Right renal pelvis (tissue), 4 donors: ENCODE results near the gene KCNK5. TPM values are rescaled to one million over a fixed set of nuclear protein-coding genes. Genes with fewer than 3 reads are reported as not detected.

Experiments used
- DNase-seq, 4 donors: peaks; one replicate each; pipeline ENCODE4 v3.0.0-alpha.2; 2013; ENCODE audit warnings: low read depth in 4 of 4, low spot score in 3 of 4, missing footprints in 1 of 4
- polyA plus RNA-seq, 4 donors: library from polyadenylated mRNA; unstranded; fragments of 120-200 nt; gene quantifications; one replicate each; pipeline ENCODE4 v1.2.1, GENCODE V29; 2013; ENCODE audit not compliant: insufficient read length in 4 of 4

KCNK5 gene
- polyA plus RNA-seq, 4 donors, result 10.5 to 14.9 (median 11.1) TPM

DNA sequence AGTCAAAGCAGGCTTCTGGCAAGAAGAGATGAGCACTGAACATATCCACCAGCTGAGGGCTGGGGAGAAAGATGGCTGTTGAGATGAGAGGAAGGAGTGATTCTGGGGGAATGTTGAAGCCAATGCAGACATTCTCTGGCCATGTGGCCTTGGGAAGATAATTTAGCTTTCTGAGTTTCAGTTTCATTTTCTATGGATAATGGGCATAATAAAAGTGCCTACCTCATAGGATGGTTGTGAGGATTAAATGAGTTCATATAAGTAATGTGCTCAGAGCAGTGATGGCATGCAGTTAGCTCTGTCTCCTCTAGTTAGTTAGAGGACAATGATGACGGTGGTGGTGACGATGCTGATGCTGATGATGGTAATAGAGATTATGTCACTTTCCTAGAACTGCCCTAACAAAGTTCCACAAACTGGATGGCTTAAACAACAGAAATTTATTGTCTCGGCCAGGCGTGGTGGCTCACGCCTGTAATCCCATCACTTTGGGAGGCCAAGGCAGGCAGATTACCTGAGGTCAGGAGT lies 18.5 kb upstream of the KCNK5 start:
- no peak for DNase-seq

DNA sequence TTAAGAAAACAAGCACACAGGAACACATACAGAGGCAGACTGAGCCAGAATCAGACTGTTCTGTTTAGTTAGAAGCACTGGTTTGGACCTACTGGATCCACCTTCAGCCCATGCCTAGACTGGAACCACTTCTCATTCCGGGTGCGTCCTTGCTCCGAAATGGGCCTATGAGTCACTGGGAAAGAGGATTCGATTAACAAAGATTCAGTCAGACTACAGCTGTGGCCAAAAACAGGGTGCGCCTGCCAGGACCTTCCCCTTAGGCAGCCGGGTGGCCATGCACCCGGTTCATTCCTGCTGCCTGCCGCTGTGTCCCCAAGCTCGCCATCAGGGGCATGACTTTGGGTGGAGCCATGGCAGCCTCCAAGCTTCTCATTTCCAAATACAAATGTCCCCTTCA lies 14.5 kb upstream of the KCNK5 start:
- DNase-seq, result no peak

DNA sequence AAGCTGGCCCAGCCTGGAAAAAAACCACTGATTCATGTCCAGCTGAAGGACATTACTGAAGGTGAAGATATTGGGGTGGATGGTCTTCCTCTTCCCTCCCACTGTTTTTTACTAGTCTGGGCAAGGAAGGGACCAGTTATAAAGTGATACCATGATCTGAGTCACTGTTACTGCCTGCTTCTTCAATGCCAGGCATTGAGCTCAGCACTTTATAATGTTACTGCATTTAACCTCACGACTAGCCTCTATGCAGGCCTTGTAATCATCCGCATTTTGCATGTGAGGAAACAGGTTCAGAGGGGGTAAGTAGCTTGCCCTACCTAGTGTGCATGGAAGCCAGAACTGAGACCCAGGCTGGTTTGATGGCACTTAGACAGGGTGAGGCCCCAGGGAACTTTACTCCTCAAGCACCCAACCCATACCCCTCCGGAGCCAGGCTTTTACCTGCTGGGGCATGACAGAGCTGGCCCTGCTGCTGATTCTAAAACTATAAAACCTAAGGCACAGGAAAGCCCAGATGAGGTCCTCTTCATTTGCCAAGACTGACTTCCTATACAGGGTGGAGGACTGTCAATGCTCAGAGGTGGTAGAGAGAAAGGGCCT lies 11.0 kb upstream of the KCNK5 start:
- no peak for DNase-seq

DNA sequence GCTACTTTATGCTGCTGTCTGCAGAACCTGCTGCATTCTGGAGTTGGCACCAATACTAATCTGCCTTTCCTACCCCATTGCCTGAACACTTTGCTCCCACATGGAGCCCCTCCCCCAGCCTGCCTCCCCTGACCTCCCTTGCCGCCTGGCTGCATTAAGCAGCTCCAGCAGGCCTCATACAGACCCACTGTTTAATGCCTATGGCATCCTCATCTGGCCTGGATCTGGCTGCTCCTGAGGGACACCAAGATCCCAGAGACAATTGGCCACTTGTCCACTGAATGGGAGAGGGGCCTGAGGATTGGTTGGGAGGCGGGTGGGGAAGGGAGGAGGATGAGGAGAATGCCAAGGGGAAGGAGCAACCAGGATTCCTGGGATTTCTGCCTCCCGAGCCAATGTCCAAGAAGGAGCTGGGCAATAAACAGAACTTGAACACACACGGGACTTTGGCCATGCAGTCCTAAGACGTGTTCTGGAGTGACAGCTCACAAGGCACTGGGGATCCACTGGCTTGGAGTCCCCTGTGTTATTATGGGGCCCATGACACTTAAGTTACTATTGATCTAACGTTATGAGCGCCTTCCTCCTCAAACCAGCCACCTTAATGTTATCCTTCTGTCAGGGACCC lies 10.4 kb upstream of the KCNK5 start:
- no peak for DNase-seq

DNA sequence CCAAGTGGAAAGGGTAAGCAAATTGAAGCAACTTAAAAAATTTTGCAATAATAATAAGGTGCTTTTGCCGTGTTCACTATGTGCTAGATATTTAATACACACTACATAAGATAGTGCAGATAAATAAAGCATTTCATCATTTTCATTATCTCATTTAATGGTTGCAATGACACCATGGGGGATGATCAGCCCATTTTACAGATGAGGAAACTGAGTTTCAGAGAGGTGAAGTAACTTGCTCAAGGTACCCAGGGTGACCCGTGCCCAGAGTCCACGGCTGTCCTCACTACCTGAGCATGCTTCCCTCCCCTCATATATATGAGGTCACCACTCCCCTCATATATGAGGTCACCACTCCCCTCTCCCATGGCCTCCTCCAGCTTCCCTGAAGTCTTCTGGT lies 7.5 kb upstream of the KCNK5 start:
- DNase-seq, result no peak

DNA sequence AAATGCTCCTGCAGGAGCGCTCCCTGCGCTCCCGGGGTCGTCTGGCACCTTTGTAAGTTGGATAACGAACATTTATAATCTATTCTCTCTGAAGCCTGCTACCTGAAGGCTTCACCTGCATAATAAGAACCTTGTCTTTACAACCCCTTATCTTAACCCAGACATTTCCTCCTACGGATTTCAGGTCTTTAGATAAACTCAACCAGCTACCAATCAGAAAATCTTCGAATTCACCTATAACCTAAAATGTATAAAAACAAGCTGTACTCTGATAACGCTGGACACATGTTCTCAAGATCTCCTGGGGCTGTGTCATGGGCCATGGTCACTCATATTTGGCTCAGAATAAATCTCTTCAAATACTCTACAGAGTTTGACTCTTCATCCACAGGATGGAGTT lies 4.1 kb upstream of the KCNK5 start:
- DNase-seq, result no peak

DNA sequence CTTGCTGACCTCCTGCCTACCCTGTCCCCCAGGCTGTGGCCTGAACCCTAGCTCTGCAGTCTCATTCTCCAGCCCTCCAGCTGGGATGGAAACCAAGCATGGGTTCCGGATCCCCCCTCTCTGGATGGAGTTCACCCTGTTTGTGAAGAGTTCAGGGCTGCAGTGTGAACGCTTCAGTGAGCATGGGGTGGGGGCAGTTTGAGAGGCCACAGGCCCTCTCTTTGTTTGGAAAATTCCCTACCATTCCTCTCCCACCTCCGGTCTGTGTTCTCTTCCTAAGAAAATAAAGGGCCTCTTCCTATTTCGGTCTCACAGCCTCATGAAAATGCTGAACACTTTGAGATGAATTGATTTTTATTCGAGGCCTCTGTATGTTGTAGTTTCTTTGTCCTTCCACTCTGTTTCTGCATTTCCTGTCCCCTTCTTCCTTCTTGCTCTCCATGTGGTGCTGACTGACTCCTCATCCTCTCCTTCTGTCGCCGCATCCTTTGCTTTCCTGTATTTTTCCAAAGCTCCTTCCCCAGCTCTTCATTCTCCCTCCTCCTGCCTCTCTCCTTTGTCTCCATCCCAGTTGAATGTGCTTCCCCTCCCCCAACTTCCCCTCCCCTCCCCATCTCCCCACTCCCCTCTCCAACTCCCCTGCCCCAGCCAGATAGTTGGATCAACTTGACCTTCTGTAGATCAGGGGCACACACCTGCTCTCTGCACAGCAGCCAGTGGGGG lies 2.4 kb upstream of the KCNK5 start:
- no peak for DNase-seq

DNA sequence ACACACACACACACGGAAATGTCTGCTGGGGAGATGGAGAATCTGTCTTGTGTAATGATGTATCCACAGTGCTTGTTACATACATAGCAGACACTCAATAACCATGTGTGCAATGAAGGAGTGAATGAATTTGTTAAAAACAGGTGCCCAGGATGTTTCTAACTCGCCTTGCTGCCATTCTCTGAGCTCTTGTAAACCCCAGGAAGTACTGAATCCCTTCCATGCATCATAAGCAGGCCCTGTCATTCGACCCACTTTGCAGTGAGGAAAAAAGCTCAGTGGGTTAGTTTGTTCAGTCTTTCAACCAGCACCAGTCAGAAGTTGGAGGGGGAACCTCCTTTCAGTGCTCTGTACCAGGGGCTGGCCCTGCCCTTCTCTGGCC lies 1.4 kb upstream of the KCNK5 start:
- DNase-seq, result no peak

DNA sequence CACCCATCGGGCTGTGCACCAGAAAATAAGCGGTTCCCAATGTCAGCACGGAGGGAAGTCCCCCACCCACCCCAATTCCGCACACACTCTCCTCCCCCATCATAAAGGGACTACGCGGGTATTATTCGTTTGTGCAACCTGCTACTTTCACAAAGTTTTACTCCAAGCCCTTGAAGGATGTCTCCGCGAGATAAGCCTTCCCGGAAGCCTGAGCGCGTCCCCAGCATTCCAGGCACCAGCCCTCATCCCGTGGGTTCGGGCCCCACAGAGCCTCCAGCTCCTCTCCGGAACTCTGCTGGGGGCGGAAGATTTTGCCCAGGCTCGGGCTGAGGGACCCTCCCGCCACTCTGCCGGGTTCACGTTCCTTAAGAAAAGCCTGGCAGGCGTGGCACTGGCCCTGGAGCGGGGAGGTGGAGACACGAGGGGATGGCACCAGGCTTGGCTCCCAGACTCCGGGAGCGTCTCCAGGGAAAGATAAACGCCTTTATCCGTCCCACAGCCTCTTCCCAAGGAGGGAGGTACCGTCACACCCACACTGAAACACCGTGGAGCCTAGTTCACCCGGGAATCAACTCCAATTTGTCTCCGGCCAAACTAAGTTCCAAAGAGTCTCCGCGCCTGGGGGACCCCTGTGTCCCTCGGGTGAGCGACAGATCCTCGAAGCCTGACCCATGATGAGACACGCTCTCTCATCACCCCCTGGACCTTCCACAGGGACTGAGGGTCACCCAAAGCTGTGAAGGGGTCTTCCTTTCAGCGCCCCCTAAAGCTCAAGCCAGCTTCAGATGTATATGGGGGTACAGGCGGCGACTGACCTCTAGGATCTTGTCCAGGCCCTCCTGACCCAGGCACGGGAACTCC lies 934 bp downstream of the KCNK5 start:
- DNase-seq, result no peak

DNA sequence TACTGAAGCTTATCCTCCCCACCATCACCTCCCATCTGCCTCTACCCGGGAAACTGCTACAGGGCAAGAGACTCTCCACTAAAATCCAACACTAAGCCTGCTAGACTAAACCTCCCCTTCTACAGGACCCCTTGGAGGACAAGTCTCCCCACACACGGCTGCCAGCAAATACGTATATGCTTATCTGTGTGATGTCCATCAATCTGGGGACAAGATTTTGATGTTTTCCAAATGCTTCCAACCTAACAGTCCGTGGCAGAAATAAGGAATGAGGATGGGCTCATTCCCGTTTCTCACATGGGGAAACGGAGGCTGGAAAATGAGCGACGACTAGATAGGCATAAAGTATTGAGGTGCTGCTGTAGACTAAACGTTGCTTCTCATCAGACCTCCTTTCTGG lies 1.8 kb downstream of the KCNK5 start:
- no peak for DNase-seq

DNA sequence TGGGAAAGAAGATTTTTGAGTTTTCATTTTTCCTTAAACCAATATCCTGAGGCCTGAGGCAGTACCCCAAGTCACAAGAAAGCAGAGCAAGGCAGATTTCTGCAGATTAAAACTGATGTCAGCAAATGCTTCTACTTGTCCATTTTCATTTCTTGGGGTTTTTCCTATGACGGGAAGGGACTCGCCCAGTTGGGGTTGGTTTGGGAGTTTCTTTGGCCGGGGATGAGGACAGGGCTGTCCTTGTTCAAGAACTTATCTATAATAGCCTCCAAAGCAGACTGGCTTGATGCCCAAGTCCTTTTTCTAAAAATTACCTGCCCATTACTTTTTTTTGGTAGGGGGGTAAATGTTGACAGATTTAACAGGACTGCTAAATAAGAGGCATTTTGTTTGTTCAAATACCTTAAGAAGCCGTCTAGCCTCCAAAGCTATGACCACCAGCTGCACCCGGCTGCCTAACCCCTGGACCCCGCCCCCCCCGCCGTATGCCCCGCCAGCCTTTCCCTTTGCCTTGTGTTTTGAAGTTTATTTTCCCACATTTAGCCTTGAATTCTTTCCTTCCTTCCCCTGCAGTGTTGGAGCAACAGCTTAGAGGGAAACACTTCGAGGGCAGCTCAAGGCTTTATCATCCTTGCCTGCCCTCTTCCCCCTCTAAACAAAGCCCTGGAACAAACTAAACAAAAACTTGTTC lies 2.5 kb downstream of the KCNK5 start:
- DNase-seq, result no peak

DNA sequence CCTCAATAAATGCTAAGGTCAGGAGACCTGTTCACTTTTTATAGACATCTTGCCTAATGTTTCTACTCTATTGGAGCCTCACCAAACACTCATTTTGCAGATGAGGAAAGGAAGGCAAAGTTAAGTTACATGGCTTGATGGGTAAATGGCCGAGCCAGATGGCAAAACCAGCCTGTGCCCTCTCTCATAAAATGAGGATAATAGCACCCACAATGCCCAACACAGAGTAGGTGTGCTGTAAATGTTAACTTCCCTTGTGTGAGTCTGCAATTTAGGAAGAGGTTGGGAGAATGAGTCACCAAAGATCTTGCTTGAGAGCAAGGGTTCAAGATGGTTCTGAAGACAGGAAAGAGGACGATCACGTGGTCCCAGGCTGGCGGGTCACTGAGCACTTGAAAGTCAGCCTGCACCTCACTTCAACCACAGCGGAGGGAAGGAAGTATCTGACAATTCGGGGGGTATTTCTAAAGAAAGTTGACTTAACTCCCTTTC lies 3.3 kb downstream of the KCNK5 start:
- DNase-seq, result no peak

DNA sequence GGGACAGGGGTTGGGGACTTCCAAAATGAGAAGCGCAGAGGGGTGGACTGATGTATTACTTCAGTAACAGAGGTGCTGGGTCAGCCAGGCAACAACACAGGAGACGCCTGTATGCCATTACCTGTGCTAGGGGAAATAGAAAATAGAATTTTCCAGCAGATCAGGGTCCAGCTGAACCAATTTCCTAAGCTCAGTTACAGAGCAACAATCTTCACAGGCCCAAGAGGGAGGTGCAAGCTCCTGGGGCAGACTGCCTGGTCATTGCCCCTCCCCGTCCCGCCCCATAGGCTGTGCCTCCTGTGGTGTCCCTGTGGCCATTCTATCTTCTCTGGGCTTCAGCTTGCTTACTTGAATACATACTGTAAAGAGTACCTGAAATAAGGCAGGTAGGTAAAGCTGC lies 3.7 kb downstream of the KCNK5 start:
- DNase-seq, result no peak

DNA sequence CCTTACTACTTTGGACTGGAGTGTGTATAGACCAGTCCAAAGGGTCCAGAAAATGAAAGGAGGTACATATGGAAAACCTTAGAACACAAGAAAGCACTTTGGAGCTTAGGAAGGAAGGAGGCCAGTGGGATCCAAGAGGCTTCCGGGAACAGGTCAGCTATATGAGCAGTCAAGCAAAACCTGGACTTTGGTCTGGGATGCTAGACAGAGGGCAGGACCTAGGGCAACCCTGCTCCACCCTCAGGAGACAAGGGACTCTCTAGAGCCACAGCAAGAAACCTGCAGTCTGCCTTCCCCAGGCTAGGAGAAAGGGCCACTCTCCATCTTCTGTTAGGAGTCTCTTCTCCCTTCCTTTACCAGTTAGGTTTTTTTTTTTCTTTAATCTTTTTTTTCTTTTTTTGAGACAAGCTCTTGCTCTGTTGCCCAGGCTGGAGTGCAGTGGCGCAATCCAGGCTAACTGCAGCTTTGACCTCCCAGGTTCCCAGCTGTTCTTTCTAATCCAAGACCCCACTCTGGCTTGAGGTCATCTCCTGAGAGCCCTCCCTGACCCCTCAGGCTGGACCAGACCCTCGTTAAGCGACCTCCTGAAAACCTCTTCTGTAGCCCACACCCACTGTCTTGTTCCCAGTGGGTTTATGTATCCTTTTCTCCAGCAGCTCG lies 4.6 kb downstream of the KCNK5 start:
- DNase-seq, result no peak

DNA sequence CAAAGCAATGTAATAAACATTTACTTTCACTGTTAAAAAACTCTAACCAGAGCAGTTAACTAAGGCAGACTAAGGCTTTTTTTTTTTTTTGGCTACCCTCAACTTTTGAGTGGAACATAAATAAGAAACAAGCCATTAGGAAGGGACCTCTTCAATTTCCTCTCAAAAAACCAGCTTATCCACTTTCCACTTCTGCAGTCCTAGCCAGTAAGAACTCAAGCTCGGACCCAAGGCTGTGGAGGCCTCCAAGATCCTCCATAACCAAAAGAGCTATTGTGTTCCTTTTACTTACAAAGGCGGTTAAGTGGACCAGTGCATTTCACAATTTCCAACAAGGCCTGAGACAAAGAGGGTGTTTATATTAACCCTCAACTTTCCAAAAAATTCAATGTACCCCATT lies 5.3 kb downstream of the KCNK5 start:
- no peak for DNase-seq

DNA sequence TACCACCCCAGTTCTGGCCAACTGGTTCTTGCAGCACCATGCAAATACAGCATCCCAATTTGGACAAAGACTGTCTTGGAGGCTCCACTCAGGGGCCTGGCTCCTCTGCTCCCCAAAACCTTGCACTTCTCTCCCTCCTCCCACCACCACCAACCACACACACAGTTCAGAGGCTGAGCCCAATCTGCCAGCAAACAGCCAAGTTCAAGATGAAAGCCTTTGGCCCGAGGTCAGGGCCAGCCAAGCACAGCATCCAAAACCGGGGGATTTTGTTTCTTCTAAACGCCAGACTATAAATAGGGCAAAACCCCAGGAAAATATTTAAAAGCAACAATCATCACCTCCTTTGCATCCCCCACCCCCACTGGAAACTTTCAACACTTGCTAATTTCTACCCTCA lies 5.7 kb downstream of the KCNK5 start:
- DNase-seq, result no peak

DNA sequence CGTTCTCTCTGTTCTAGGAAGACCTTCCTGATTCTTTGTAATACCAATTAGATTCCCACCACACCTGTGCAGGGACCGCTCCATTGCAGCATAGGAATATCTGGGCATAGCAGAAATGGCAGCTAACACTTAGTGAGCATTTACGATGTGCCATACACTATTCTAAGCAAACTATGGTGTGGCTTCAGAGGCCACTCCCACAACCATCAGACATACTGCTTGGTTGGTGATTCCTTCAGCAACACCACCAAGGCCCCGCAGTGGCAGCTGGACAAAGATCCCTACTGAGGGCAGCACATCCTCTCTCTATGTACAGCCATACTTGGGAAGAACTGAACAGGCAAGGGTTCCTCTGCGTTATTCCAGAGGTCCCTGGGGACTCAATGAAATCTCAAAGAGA lies 6.2 kb downstream of the KCNK5 start:
- DNase-seq, result no peak

DNA sequence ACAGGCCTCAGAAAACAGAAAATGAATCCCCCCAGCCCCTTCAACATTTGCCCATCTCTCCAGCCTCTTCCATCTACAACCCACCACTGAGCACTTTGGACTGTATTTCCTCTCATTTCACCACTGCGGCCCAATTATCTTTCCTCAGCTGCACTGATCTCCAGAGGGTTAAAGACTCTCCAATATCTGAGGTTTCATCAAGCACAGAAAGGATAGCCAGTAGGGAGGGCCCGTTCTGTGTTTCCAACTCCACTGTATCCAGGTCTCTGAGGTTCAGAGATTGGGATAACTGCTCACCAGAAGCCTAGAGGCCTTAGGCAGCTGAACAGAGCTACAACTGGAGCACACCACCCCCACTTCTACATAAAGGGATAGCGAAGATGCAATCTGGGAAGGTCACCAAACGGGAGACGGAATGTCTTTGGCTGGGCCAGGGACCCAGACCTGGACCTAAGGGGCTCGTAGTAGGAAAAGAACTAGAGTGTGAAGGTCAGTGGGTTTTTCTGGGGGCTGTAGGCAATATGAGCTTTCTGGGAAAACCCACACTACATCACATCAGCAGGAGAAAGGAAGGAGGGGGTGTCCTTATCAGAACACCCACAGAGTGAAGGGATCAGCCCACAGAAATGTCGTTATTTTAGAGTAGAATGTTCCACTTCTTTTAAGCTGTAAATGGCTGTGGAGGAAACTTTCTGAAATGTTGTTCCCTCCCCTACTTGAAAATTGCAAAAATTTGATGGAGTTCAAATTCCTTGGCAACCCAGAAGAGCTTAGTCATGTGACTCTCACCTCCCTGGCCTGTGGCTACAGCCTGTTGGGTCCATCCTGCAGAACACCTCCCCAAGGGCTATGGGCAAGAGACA lies 7.3 kb downstream of the KCNK5 start:
- no peak for DNase-seq

DNA sequence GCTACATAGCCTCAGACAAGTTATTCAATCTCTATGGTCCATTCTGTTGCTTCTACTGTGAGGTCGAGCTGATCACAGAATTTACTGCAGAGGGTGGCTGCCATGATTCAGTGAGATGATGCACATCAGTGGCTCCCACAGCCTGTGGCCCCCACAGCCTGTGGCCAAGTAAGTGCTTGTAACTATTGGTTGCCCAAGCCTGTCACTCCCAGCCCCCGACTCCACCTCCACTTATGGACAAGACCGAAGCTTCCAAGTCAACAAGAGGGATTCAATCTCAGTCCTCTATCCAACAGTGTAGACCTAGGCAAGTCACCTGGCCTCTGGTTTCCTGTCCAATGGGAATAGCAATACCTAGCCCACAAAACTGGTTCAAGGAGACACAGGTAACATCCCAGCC lies 8.2 kb downstream of the KCNK5 start:
- no peak for DNase-seq
